Measurements from ENCODE around the gene PRUNE2.
"Not testable (repeated sequence)": the region's sequence is repeated elsewhere in the genome, so short reads cannot be mapped to it uniquely, and the experiment has no call there.

The PRUNE2 gene

DNA sequence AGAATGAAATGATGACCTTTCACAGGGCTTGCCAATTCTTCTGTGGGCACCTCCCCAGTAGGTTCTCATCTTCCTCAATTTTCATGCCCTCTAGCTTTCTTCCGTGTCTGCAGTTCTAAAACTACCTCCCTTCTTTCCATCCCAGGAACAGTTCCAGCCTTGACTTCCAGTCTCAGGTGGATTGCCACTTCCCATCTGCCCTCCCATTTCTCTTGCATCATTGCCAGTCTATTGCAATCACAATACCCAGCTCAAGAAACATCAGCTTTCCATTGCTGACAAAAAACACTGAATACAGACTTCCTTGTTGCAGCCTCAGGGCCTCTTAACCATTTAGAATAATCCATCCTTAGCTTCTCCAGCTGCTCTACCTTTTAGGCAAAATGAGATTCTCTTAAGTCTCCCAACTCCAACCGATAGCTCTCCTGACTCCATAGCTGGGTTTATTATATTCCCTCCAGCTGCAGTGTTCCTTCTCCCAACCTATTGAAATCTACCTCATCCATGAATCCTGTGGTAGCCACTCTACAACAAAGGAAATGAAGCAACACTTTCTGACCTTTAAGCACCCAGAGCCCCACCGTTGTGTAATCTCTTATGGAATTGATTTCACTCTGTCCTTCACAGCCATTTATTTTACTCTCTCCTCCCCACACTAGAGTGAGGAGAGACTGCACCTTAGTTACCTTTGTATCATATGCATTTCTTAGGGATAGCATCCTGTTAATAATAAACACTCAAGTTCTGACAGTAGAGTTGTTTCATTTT, 217.3 kb downstream of the PRUNE2 start:
- no peak for DNase-seq

DNA sequence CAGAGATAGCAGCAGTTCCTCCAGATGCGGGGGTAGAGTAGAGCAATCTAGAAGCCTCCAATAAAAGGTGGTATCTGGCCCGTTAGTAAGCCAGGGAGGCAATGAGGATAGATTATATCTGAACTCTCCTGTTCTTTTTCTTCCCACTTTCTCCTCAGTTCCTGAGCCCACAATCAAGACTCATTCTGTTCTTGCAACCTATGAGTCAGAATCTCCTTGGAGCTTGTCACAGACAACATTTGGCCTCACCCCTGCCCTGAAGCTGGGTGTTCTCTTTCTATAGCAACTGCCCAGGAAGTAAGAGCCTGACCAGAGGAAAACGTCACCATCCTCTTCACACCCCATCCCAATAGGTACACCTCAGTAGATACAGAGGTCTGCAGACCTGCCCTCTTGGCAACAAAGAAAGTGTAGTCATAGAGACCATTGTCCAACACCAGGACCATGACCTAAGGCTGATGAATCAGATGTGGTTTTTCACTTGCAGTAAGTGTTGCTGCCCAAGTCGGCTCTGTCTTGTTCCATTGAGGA, 218.0 kb downstream of the PRUNE2 start:
- DNase-seq, result no peak

DNA sequence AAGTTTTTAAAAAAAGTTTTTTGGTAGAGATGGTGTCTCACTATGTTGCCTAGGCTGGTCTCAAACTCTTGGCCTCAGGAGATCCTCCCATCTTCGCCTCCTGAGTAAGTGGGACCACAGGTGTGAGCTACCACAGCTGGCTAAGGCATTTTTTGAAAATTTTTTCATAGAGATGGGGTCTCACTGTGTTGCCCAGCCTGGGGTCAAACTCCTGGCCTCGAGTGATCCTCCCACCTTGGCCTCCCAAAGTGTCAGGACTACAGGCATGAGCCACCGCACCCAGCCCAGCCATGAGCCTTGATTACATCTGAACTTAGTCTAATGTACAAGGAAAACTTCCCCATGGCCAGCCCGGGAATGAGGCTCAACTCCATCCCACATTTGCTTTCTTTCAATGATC, 219.2 kb downstream of the PRUNE2 start:
- no peak for DNase-seq

DNA sequence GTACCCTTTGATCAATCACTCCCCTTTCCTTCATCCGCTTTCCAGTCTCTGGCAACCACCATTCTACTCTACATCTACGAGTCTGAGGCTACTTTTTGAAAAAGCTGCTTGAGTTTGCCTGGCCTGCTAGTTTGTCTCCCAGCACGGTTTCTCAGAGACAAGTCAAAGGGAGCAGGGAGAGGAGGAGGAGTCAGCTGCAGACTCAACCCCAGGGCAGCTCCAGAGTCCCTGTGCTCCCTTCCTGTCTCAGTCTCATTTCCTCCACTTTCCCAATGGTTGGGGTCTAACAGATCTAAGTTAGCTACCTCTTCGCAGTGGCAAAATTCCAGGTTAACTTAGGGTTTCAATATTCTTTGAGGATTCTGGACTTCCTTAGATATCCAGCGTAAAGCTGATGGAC, 221.7 kb downstream of the PRUNE2 start:
- no peak for DNase-seq

DNA sequence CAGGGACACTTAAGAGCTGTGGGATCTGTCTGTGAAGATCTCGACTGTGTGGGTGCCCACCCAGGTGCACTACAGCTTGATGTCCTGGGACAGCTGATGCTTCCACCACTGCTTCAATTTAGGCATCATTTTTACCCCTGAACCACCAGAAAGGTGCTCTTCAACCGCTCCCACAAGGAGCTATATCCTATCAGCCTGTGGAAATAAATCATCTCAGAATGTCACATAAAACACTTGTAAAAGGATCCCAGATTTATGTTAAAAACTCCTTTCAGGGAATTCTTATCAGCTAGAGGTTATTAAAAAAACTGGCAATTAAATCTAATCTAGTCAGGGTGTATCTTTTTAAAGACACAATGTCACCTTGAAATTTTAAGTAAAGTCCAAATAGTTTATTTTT, 224.4 kb downstream of the PRUNE2 start:
- no peak for DNase-seq

DNA sequence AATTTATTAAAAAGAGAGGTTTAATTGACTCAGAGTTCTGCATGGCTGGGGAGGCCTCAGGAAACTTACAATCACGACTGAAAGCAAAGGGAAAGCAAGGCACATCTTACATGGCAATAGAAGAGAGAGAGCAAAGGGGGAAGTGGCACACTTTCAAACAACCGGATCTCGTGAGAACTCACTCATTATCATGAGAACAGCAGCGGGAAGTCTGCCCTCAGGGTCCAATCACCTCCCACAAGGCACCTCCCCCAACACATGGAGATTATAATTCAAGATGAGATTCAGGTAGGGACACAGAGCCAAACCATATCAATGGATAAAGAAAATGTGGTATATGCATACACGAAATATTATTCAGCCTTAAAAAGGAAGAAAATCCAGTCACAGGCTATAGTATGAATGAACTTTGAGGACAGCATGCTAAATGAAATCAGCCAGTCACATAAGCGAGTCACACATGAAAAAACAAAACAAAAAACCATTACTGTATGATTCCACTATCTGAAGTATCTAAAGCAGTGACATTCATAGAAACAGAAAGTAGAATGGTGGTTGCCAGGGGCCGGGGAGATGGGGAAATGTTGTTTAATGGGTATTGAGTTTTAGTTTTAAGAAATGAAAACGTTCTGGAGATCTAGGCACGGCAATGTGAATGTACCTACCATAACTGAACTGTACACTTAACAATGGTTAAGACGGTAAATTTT, 225.0 kb downstream of the PRUNE2 start:
- no peak for DNase-seq

DNA sequence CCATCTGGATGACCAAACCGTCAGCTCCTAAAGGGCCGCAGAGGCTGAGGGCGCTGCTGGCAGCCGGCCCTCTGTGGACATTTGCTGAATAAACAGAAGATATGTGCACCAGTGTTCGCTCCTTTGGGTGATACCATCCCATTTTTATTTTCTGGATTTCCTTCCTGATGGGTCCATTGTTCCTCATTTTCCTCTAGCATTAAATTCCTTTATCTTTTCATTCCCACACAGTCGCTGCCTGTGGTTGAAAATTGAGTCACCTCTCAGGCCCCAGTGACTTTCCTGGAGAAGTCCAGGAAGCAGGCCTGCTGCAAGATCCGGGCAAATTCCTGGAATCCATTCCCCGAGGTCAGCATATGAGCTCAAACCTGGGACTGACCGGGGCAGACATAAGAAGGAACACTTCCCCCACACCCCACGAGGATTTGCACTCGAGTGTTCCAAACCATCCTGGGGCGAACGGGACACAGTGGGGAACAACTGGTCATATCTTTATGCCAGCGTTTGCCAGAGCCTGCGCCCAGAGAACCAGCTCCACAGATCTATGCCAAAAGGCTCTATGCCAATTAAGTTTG, 228.3 kb downstream of the PRUNE2 start:
- DNase-seq, result no peak

DNA sequence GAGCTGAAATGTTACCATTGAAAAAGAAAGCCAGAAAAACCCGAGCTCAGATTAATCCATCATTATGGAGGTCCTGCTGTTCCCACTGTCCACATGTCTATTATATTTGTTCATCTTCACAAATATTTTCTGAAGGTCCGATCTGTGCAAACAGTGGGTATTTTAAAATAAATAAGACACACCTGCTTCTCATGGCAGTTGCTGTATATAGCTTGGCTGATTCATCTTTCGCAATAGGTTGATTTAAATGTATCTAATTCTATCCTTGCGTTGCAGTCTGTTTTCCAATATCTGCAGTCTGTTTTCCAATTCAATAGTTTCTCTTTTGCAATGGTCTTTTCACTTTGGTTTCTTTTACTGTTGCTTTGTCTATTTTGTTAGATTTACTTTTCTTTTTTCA, 229.1 kb downstream of the PRUNE2 start:
- DNase-seq, result no peak

DNA sequence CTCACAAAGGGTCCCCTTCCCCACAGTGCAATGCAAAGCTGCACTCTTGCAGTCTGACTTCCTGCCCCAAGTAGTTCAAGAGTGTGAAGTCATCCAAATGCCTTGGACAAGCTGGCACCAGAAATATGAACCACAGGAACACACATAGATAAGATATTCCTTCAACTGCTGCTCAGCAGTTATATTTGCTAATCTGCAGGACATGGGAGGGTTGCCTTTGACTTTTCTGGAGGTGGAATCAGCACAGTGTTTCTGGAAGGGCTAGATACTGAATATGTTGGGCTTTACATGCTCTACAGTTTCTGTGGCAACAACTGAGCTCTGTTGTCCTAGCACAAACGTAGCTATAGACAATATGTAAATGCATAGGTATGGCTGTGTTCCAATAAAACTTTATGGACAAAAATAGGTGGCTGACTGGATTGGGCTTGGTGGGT, 238.4 kb downstream of the PRUNE2 start:
- no peak for DNase-seq

DNA sequence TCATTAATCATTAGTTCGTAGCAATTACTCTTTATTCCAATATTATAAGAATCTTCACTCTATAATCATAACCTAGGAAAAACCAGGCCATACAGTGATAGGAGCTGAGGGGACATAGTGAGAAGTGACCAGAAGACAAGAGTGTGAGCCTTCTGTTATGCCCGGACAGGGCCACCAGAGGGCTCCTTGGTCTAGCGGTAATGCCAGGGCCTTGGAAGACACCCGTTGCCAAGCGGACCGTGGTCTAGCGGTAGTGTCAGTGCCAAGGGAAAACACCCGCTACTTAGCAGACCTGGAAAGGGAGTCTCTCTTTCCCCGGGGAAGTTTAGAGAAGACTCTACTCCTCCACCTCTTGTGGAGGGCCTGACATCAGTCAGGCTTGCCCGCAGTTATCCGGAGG, 239.9 kb downstream of the PRUNE2 start:
- DNase-seq, result not testable (repeated sequence)

DNA sequence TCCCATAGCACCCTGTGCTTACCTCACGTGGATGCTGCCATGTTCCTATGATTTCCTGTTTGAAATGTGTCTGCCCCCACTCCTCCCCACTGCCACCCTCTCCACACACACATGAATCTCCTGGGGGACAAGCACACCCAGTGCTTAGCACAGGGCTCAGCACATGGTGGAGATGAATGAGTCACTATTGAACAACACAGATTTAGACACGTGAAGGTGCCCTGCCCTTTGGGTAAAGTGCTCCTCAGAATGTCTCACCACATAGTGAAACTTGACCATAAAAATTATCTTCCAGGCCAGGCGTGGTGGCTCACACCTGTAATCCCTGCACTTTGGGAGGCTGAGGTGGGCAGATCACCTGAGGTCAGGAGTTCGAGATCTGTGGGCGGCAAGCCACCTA, 240.5 kb downstream of the PRUNE2 start:
- DNase-seq, result no peak

DNA sequence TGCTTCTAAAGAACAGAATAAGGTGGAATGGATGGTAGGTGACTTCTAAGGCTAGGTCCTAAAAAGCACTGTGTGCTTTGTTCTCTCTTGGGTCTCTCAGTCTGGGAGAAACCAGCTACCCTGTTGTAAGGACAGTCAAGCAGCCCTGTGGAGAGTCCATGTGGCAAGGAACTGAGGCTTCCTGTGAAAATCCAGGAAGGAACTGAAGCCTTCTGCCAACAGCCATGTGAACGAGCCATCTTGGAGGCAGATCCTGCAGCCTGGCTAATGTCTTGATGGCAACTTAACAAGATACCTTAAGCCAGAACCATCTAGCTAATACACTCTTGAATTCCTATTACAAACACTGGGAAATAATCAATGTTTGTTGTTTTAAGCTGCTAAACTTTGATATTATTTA, 241.8 kb downstream of the PRUNE2 start:
- DNase-seq, result no peak

DNA sequence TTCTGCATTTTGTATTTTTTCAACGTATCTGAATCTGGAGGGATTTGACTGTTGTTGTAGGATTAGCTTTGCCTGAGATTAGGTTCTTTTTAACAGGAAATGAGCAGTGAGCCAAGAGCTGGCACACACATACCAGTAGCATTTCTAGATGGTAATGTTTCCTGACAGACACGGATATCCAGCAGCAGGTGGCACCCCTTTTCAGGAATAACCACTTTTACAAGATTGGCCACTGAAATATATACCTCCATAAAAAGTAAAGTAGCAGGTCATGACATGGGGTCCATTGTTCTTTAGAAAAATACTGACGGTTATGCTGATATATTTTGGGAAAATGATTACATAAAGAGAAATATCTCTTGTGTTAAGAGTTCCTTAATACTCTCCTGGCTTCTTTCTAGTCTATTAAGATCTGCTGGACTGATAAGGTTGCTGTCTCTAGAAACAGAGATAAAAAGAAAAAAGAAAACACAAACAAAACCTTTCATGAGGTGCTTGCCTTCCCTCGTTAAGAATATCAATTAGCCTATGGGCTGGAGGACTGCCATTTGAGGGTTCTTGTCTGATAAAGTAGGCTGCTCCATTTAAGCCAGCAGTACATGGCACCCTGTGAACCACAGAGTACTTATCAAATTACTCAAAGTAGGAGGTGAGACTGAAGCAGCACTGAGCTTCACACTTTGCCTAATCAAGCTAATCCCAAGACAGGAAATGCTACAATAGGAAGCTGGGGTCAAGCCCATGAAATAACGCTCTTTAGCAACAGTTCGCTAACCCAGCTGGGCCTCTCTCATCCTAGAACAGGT, 243.2 kb downstream of the PRUNE2 start:
- DNase-seq, result no peak

DNA sequence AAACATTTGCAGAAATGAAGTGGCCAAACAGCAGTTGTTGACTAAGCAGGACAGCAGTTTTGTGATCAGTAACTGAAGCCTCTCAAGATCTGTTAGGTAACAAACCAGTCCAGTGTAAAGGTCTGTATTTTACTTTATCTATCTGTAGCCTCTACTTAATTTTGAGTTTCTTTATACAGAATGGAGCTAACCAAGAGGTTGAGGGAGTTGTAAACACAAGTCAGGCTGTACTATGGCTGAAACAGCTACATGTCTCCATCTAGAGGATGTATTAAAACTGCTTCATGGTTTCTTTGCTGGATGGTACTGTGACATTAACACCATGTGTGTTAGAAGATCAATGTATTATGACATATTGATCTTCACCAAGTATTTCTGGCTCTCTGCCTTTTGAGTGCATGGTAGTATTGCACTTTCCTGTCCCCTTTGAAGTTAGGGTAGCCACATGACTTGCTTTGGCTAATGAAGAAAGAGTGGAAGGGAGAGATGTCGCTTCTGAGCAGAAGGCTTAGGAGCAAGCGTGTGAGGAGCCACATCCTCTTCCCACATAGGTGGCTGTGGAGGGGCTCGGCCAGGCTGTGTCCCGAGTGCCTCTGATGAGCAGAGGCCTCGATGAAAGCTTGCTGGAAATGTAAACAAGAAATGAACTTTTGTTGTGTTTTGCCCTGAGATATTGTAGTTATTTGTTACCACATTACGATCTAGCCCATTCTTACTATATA, 247.2 kb downstream of the PRUNE2 start:
- DNase-seq, result no peak

DNA sequence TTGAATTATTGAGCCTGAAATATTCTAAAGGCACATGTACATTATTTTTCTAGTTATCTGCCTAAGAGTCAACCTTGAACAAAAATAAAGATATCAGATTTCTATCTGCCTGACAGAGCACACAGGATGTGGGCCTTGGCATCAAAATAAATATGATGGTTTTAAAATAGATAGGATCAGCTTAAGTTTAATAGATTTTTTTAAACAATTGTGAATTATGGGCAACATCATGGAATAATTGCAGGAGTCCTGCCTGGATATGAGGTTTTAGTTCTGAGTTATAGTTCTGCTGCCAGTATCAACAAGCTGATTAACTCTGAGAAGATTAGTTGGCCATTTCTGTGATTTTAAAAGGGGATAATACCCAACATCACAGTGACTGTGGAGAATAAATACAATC, 248.6 kb downstream of the PRUNE2 start:
- DNase-seq, result no peak

DNA sequence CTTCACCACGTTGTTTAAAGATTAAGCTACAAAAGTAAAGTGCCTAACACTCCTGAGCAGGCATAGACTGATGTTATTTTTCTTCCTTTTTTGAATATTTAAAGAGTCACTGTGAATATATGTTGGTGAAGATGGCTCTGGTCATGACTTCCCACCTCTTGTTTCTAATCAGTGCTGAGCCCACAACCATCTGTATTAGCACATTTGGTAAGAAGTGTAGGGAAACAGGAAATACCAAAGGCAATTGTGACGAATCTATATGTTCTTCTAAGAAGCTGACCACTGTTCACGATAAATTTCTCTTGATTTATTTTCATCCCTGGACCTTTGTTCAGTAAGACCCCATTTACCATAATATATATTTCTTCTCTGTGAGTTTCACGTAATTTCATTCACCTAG, 249.9 kb downstream of the PRUNE2 start:
- no peak for DNase-seq

DNA sequence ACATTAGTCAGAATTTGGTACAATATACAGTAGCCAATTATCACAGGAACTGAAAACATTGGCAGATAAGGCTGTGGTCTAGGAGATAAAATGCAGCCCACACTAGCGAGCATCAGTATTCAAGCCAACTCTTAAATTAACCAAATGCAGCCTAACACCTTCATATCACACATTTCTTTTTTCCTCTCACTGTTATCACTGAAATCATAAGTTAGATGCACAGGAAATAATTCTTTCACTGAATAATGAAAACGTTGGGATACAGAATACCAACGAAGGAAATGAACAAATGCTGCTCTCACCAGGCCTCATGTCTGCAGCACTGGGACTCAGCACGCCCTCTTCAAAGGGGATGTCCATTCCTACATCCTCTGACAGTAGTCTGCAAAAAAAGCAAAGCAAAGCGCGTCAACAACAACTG, 250.8 kb downstream of the PRUNE2 start:
- no peak for DNase-seq

DNA sequence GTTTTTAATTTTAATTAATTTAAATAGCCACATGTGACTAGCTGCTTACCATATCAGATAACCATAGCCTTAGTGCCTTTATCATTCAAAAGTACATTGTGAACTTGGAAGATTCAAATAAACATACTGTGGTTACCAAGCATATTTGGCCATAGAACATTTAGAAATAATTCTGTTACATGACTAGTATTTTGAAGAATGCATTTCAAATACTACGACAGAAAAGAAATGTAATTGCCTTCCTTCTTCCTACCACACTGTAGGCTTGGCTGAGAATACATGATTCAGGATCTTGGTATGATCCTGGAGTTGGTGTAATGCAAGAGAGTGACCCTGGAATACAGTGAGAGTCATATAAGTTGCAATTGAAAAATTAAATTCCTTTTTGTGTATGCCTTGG, 251.3 kb downstream of the PRUNE2 start:
- DNase-seq, result no peak

DNA sequence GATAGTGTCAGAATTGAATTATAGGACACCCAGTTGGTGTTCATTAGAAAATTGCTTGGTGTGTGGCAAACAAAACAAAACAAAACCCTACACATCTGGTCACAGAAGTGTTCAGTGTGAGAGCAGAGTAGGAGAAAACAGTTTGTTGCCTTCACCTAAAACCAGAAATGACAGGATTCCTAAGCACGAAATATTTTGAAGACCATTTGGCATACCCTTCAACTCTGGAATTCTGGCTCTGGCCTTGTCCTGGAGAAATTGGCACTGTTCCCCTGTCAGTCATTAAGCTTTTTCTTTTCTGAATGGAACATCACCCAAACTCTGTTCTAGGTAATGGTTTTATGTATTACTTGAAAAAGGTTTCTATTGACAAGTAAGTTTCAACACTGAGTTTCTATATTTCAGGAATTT, 251.9 kb downstream of the PRUNE2 start:
- no peak for DNase-seq

DNA sequence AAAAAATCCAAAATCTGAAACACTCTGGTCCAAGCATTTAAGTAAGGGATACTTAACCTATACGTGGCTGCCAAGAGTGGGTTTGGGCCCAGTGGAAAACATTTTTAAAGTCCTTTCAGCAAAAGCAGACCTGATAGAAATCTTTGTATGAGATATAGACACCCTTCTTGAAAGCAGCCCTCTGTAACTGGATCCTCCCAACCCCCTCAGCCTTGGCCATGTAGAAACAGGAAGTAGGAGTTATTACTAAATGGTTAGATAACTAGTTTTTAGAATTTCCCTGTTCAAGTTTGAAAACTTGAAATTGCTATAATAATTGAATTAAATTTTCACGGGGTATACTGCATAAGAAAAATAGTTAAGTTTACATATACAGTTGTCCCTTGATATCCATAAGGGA, 253.0 kb downstream of the PRUNE2 start:
- DNase-seq, result no peak

DNA sequence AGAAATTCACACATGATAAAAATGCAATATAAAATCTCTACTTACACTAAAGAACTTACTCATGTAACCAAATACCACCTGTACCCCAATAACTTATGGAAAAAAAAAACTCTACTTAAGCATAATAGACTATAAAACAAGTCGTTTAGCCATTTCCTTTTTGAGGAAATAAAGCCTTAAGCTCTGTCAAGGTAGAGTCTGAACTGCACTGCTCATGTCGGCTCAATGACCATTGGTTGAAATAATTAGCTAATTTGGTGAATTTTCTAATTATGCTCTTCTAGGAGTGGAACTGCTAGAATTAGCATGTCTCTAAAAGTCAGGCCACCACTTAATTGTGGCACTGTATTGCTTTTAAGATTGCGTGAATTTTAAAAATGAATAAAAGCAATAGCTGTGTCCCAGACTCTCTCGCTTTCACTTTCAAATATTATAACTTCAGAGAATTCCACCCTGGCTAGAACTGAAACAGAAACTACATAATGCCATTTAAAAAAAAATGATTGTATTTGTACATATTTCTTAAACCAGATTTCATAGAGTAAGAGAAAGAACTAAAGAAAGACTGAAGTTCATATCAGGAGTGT, 254.7 kb downstream of the PRUNE2 start:
- DNase-seq, result no peak

DNA sequence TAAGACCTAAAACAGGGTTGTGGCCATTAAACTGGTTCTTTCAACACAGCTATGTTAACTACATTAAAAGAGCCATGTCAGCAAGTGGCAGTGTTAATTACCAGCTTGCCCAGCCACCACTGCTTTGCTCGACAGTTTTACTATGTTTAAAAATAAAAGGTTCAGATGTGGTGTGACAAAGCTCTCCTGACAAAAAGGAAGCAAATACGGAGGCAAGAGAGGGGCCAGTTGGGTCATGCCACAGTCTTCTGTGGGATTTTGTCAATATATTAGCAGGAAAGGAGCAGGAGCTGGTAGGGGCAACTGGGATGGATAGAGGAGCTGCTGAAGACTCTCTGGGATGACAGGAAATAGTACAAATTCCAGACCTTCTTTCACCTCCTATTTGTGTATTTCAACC, 255.2 kb downstream of the PRUNE2 start:
- no peak for DNase-seq
